Adrenal gland (tissue), 5 donors: ENCODE results near the gene KDM4C.

Experiments used
- POLR2A ChIP-seq, 2 donors: fragments of 450-650 bp; IDR thresholded peaks; one replicate each; pipeline ENCODE4 v1.6.1; 2017; ENCODE audit warnings: antibody characterized with exemption in 2 of 2, mild to moderate bottlenecking in 2 of 2, moderate library complexity in 1 of 2
- TF ChIP-seq, protein P1 (sequence below), 6 experiments: fragments of 450-650 bp in 4 of 6; fragments of 200-600 bp in 2 of 6; sonication (generic) in 1 of 6; IDR thresholded peaks; 1 replicate in 5 of 6; 2 replicates in 1 of 6; pipeline versions ENCODE4 v1.5.1 to v1.8.0; 2016 to 2021; ENCODE audit warnings: antibody characterized with exemption in 6 of 6, mild to moderate bottlenecking in 2 of 6, moderate library complexity in 1 of 6
- donor health status: DM: no; HTN: no; CAD: no.

DNA sequence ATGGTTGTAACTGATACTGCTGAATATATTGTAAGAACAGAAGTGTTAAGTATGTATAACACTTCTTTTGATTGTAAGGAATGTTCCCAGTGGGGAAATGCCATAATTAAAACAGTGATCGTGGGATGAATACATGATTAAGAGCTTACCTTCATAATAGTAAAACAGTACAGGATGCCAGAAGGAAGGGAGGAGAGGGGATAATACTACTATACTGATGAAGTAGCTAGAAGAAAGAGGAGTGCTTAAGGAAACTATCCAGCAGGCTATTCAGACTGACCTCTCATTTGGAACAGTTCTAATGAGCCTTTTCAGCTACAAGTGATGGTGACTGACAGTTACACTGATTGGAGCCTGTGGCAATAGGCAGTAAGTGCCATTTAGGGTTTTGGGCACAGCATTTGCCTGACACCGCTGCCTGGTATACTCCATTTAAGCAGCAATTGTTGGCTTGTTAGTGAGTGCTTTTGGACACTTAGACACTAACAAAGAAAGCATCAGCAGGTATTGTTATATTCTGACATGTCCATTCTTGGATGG is 33.8 kb upstream of the KDM4C start:
- TF ChIP-seq, protein P1, sequence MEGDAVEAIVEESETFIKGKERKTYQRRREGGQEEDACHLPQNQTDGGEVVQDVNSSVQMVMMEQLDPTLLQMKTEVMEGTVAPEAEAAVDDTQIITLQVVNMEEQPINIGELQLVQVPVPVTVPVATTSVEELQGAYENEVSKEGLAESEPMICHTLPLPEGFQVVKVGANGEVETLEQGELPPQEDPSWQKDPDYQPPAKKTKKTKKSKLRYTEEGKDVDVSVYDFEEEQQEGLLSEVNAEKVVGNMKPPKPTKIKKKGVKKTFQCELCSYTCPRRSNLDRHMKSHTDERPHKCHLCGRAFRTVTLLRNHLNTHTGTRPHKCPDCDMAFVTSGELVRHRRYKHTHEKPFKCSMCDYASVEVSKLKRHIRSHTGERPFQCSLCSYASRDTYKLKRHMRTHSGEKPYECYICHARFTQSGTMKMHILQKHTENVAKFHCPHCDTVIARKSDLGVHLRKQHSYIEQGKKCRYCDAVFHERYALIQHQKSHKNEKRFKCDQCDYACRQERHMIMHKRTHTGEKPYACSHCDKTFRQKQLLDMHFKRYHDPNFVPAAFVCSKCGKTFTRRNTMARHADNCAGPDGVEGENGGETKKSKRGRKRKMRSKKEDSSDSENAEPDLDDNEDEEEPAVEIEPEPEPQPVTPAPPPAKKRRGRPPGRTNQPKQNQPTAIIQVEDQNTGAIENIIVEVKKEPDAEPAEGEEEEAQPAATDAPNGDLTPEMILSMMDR (IDR thresholded peaks at IDR 0.05), result no peak
- no peak for TF ChIP-seq POLR2A (IDR thresholded peaks at IDR 0.05)
